COR-L47 (cell line): Measurements from ENCODE around the gene ANKRD12.

ENCODE experiments used
- DNase-seq: peaks from one replicate; lab custom pipeline; 2025; lab: John Stamatoyannopoulos, UW

The ANKRD12 gene

DNA sequence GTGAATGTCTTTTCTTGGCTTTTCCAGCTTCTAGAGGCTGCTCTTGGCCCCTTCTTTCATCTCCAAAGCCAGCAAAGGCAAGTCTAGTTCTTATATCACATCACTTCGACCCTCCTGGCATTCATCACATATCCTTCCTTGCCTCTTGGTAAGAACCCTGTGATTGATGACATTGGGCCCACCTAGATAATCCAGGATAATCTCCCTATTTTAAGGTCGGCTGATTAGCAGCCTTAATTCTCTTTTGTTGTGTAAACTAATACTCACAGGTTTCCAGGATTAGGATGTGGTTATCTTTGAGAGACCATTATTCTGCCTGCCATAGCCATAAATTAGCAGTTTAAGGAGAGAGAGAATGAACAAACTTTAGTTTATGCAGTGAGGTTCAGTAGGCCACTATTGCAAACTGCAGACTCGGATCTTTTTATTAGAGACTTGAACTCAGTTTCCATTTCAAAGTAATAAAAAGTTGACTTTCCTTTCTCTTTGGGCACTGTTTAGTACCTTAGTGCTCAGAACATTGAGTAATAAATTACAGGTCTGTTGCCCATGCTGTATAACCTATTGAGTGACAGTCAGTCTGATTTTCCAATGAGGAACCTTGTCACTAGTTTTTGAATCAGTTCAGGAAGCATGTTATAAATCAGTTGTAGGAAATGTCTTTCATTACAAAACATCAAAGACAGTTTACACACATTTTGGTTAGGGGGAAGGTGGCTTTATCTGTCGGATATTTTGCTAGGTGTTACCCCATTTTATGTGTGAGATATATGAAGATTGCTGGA lies 29.6 kb upstream of the ANKRD12 start:
- no peak for DNase-seq

DNA sequence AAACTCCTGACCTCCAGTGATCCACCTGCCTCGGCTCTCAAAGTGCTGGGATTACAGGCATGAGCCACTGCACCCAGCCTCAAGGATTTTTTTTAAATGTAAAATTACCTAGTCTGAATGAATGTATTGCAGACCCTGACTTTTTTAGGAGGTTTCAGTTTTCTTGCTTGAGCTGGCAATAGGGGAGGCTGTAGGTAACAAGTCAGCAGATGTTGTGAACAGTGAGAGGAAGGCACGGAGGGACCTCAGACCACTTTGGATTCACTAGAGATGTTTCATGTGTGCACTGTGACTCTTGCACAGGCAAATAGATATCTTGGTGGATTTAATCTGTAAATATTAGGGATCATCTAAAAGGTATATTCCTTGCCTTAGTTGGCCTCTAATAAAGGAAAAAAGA lies 27.7 kb upstream of the ANKRD12 start:
- DNase-seq: no peak

DNA sequence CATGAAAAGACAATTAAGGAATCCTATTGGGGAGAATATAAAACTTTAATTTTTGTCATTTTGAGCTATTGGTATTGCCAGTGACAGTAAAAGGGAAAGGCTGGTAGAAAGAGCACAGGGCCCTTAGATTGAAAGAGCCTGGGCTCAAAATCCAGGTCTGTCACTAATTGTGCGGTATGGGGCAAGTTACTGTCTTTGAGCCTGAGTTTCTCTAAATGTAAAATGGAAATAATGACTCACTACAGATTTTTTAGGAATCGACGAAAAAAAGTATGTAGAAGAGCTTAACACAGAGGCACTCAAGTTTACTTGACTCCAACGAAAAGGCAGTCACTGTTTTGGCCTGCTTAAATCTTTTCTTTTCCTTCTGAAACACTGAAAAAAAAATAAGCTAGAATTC lies 27.1 kb upstream of the ANKRD12 start:
- no peak for DNase-seq

DNA sequence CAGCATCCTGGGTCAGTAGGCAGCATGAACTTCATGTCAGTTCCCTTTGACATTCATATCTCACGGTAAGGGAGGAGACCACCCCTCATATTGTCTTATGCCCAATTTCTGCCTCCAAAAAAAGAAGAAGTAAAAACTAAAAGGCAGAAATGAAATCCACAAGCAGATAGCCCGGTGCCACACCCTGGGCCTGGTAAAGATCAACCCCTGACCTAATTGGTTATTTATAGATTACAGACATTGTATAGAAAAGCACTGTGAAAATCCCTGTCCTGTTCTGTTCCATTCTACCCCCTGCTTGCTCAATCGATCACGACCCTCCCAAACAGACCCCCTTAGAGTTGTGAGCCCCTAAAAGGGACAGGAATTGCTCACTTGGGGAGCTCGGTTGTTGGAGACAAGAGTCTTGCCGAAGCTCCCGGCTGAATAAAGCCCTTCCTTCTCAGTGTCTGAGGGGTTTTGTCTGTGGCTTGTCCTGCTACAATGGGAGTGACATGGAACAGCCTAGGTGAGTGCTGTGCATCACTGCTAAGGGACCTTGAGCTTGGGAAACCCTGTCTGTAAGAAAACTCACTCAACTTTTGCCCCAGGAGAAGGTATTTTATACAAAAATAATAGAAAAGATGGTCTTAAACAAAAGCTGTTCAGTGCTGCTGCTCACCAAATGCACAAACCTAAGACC lies 23.0 kb upstream of the ANKRD12 start:
- DNase-seq: no peak

DNA sequence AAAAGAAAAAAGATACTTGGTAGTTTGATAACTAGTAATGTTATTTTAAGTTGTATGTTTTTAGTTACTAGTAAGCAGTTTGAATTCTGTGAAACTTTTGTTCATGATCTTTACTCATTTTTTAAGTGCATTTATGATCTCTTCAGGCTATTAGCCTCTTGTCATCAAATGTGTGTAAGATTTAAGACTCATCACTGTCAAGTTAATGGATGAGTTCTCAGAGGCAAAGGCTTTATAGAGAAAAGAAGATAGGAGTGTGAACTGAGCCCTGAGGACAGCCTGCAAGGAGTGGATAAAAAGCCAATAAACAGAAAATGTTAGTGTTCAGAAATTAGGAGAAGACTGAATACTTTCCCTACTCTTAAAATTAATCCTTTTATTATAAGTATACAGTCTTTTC lies 20.6 kb upstream of the ANKRD12 start:
- DNase-seq: no peak

DNA sequence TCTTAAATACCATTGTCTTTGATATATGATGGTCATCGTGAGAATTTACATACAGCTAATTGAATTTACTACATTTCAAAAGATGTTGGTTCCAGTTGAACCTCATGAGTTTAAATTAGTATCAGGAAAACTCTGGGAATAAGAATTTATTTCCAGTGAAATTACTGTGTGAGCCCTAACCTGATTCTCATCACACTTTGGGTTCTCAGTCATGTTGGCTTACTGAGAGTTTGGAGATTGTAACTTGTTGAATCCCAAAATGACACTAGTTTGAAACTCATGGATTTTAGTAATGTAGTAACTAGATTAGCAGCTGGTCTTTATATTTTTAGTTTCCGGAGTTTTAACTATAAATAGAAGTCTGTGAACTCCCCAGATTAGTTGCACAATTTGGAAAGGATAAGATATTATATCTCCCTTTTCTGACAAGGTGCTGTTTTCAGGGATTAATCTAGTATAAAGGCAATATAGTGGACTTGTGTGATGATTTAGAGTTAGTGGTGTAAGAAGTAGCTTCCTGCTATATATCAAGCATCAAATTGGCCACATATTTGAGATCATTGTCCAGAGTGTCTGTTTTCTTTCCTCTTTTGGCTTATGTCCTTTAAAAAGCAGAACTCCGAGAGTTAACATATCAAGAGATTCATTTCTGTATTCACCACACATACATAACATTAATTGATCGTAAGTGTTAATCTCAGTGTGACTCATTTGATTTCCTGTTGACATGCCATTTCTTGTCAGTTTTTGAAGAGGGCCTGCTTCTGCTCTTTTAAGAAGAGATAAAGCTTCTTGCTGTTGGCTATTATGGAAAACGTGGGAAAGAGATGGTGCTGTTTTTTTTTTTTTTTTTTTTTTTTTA lies 18.4 kb upstream of the ANKRD12 start:
- DNase-seq: no peak

DNA sequence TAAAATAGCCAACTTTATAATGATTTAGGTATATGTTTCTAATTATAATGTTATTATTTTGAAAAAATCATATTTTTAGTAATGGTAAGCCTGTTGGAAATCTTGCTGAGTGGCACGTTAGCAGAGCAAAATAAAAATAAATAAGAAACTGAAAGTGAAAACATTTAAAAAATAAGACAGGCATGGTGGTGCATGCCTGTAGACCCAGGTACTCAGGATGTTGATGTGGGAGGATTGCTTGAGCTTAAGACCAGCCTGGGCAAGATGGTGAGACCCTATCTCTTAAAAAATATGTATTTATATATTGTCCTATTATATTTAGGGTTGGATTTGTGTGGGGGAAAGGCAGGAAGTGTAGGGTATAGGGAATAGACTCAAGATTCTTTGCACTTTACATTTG lies 15.8 kb upstream of the ANKRD12 start:
- DNase-seq: no peak

DNA sequence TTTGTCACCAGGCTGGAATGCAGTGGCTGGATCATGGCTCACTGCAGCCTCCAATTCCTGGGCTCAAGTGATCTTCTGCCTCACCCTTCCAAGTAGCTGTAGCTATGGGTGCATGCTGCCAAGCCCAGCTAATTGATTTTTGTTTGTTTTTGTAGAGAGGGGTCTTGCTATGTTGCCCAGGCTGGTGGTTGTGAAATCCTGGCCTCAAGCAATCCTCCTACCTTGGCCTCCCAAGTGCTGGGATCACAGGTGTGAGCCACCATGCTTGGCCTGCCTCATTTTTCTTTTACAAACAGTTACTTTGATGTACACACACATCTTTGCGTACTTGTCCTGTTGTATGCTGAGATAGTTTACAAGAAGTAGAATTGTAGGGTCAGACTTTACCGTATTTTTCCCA lies 13.1 kb upstream of the ANKRD12 start:
- DNase-seq: no peak

DNA sequence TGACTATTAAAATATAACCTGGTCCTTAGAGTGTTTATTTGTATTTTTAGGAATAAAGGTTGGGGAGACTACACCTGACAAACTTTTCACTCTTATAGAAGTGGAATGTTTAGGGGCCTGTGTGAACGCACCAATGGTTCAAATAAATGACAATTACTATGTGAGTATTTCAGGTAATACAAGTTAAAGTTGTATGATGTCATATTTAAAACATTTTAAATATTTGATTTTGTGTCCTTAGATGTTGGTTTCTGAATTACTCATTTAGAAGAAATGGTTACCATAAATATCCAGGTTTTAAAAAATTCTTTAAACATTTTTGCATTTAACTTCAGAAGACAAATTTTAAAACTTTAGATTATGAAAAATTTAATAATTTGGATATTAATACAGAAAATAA lies 11.8 kb upstream of the ANKRD12 start:
- no peak for DNase-seq

DNA sequence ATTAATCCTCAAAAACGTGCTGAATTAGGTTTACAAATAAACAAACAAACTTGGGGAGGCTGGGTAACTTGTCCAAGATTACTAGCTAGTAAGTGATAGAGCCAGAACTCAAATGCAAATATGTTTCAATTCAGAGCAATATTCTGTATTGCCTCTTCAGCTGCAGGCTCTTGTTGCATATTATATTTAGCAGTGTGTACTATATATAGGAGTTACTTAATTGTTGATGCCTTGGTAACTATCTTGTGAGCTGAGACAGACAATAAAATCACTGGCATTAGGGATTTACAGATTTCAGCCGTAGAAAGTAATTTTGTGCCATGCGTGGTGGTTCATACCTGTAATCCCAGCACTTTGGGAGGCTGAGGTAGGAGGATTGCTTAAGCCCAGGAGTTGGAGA lies 10.2 kb upstream of the ANKRD12 start:
- DNase-seq: no peak

DNA sequence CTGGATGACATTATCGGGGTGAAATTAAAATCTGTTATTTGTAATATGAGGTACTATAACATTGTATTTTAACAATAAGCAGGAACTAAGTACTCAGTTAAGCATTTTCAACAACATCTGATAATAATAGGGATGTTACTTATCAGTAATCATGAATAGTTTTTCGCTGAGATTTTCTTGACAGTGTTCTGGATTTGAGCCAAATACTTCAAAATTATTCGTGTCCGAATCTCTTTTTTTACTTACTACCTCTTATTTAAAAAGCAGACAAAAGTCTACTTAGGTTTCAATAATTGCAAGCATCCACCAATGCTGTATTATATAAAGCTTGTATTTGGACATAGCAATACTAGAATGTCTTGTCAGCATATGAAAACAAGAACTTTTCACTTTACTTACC lies 6.4 kb upstream of the ANKRD12 start:
- DNase-seq: no peak

DNA sequence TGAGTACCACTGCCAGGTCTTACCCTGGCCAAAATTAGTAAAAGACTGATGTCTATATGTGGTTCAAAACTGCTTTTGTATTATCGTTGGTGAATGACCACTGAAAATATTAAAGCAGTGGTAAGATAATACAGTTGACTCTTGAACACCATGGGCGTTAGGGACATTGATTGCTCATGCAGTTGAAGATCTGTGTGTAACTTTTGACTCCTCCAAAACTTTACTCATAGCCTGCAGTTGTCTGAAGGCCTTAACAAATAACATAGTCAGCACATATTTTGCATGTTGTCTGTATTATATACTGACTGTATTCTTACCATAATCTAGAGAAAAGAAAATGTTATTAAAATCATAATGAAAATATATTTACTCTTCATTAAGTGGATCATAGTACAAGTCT lies 5.8 kb upstream of the ANKRD12 start:
- no peak for DNase-seq

DNA sequence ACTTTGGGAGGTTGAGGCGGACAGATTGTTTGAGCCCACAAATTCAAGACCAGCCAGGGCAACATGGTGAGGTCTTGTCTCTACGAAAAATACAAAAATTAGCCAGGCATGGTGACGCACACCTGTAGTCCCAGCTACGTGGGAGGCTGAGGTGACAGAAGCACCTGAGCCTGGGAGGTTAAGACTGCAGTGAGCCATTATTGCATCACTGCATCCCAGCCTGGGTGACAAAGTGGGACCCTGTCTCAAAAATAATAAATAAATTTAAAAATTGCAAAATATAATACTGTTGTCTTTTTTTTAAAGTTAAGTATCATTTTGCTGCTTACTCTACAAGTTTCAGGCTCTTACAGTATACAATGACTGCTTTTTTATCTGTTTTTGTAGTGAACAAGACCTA lies 4.0 kb upstream of the ANKRD12 start:
- DNase-seq: no peak

DNA sequence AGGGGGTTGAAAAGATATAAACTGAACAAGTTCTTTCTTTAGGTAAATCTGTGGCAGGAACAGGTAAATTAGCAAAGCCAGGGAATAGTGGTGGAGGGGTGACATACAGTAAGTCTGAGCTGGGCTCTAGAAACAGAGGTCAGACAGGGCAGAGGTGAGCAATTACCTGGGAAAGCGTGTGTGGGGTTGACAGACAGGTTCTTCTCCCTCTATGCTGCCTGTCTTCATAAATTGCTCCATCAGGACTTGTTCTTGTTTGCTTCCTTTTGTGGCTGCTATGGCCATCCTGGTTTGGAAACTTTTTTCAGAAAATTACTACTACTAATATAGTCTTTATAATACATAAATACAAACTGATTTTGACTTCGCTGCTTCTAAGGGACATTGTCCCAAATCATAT lies 3.4 kb upstream of the ANKRD12 start:
- no peak for DNase-seq

DNA sequence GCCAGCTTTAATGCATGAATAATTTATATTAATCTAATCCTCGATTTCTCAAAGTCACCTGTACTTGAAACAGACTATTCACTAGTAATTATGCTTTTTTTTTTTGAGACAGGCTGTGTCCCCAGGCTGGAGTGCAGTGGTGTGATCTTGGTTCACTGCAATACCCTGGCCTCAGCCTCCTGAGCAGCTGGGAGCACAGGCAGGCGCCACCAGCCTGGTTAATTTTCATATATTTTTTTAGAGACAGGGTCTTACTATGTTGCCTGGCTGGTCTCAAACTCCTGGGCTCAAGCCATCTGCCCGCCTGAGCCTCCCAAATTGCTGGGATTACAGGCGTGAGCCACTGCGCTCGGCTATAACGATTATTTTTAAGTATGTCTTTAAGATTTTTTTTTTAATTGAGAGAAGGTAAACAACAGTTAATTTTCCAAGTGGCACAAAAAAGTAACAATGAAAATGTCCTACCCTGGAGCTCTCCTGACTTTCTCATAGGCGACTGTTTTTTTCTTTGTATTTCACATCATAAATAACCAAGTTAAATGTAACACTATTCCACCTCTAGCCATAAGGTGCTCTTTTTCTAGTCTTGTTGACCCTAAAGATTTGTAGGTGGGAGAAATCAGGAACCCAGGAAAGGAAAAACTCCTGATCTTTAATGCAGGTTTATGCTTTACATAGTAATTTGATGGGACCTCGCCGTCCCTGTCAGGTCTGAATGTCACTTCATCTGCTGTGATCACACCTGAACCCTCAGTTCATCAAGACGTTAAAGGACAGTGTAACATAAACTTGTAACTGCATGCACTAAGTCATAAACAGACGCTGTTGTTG lies 1.3 kb upstream of the ANKRD12 start:
- no peak for DNase-seq

DNA sequence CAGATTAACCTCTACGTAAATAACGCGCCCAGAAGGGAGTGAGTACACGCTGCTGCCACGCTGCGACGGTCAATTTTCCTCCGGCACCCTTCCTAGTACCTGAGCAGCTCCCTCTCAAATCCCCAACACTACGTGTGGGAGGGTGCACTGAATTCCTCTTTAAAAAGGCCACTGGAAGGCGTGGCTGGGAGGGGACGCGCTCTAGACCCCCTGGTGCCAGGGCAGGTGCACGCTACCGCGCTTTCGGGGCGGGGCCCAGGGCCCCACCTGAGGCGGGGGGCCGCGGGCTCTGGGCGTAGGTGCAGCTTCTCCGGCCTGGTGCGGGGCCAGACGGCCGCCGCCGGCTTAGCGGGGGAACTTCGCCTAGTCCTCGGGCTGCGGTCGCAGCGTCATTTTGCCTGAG lies 668 bp upstream of the ANKRD12 start:
- DNase-seq: peak; percentile 97

DNA sequence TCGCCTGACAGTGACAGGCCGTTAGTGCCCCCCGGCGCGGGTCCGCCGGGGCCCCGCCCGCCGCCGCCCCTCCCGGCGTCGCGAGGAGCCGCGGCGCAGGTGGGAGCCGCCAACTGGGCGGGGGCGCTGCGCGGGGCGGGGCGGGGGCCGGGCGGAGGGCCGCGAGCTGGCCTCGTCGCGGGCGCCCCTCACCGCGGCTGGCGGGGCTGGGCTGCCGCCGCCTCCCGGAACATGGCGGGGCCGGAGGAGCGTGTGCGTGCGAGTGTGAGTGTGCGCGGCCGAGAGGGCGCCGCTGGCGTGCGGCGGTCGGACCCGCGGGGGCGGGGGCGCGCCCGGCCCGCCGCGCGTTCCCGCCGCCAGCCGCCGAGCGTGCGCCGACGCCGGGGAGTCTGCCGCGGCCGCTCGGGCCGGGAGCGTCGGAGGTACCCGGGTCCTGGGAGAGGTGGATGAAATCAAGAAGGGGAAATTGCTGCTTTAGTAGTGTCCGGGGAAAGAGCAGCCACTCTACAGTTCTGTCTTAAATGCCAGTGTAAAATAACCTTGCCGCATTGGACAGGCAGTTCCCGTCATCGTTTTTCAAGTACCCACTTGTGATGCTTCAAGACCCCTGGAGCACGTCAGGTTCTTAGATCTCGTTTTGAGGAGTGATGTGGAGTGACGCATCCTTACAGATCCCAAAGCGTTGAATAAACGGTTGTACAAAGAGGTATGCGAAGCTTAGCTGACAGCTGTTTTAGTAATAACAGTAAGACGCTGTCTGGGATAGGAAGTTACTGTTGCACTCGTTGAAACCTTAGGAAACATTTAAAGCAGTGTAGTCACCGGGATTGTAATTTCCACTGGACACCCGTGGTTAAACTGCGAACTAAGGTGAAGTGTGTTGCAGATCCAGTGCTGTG lies 836 bp downstream of the ANKRD12 start:
- DNase-seq: peak; percentile 87

DNA sequence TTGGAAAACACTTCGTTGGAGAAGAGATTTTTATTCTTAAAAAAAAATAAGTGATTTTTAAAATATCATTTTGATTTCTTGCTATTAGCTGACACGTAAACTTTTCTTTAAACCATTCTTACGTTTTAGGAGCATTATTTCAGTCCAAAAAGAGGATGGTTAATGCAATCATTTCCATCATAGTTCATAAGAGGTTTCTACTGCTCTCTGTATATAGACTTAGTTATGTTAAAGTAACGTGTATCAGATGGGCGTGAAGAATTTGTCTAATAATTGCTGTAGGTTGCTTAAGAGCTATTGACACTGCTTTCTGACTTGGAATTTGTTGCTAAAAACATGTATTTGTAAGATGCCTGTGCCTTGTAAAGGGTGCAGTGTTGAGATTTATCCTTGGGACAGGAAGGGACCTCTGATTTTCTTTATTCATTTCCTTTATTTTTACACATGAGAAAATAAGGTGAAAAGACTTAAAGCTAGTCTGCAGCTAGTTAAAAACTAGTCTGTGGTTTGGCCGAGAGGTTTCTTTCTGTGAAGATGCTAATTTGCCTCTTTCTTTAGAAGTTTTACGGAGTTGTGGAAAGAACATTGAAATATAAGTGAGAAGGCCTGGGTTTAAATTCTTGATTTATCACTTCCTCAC lies 2.9 kb downstream of the ANKRD12 start:
- no peak for DNase-seq

DNA sequence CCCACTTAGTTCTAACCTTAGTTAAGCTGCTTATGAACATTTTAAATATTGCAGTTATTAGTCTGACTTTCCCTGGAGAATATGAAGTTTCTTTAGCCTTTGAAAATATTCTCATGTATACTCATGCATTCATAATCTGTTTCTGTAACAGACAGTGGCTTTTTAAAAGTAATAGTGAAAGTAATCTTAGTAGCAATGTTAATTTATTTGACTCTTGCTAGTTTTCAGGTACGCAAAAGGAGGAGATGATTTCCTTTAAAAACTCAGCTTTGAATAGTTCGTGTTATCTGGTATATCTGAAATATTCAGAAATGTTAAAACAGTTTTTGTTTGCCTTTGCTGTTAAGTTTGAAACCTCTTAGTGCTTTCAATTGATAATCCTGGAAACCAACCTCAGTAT lies 3.8 kb downstream of the ANKRD12 start:
- DNase-seq: no peak

DNA sequence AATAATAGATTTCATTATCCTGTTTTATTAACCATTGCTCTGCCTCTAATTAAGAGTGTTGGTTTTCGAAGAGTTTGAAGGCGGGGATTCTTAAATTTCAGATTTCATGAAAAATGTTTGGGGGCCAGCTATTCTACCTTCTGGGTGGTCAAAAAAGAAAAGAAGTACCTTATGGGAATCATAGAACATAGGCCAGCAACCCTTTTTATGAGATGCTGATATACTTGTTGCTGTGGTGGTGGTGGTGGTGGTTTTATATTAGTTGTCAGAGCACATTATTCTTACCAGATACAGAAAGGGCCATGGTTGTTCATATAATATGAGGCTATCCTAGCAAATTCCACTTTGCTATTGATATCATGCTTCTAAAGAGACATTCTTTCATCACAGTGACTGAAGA lies 4.4 kb downstream of the ANKRD12 start:
- DNase-seq: no peak

DNA sequence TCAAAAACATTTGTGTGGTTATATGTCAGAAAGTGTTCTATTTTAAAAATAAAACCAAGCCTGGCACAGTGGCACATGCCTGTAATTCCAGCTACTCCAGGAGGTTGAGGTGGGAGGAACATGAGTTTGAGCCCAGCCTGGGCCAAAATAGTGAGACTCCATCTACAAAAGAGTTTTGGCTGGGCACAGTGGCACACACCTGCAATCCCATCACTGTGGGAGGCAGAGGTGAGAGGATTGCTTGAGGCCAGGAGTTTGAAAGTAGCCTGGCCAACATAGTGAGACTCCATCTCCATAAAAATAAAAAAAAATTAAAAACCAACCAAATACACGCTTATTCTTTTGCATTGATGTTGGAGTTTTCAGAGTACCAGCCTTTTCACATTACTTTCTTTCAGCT lies 9.6 kb downstream of the ANKRD12 start:
- DNase-seq: no peak
